Astrocyte (in vitro differentiated cells and primary cell): Measurements from ENCODE around the gene ARL17B.
"Not testable (repeated sequence)": the region's sequence is repeated elsewhere in the genome, so short reads cannot be mapped to it uniquely, and the experiment has no call there.

Source experiments
- CTCF ChIP-seq: IDR thresholded peaks from 2 replicates; pipeline ENCODE4 v1.5.1; 2011; ENCODE audit warnings: low read depth, mild to moderate bottlenecking, inconsistent platforms, low read length, moderate library complexity; ENCODE audit not compliant: insufficient read depth
- EZH2 ChIP-seq: IDR thresholded peaks from 2 replicates; pipeline ENCODE4 v1.6.1; 2012; ENCODE audit warnings: mild to moderate bottlenecking, low read length, inconsistent platforms; ENCODE audit not compliant: insufficient read depth

GRCh38 chr17:46401033-46401787 lies 39.6 kb upstream of the ARL17B start:
- not testable (repeated sequence) for TF ChIP-seq CTCF, EZH2
